Measurements from ENCODE around the gene ZFP36.

DNA sequence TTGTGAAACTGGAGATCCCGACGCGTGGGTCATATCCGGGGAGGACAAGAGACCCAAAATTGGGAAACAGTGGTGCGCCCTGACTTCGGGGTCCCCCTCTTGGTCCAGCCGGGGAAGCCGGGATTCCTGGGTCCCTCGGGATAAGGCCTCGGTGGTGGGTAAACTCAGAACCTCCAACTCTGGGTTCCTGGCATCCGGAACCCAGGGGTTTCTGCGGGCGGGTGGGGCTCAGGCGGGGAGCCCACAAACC, 688 bp downstream of the ZFP36 start:
- TF ChIP-seq POLR2A (IDR thresholded peaks at IDR 0.05; ENCODE audit: low read length) (peak; percentile 78), GATA1 (IDR thresholded peaks at IDR 0.05; ENCODE audit: low read depth, low read length) (no peak)

Data from erythroblast (primary cell).